ENCODE results near the gene GLG1. TPM values are rescaled to one million over a fixed set of nuclear protein-coding genes. Genes with fewer than 3 reads are reported as not detected.
"Not testable (repeated sequence)": the region's sequence is repeated elsewhere in the genome, so short reads cannot be mapped to it uniquely, and the experiment has no call there.

The GLG1 gene
- total RNA-seq, 1 experiment from 2014 or later = 81.7 TPM

DNA sequence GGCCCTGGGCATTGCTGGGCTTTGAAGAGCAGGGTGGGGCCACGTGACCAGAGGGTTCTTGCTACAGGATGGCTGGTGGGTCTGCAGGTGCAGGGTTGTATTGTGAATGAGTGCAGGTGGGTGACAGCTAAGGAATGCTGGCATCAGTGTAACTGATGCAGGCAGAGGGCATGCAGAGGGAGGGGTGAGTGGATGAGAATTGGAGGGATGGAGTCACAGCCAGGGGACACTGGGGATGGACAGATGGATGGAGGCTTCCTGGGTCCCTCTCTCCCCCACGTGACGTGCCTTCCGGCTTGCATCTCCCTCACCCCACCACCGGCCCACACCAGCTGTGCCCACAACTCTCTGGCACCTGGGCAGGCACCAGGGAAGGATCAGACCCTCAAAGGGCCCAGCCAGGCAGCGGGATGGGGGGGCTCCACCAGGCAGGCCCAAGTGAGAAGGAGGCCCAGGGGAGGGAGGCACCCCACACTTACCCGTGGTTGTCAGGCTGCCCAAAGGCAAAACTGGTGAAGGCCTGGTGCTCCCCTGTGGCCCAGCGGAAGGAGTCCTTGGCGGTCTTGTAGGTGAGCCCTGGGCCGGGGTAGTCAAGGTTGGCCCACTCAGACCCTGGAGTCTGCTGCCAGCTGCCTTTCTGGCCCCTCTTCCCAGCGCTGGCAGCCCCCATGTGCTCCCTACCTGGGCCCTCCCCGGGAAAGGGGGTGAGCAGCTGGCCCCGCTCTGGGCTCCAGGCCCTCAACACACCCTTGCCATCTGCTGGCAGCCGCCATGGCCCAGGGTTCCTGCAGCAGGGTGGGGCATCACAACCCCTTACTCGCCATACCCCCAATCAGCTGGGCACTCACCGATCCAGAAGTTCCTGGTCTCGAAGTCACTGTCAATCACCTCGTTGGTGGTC is 196.6 kb downstream of the GLG1 start:
- DNase-seq (ENCODE audit: low read depth) = not testable (repeated sequence)

DNA sequence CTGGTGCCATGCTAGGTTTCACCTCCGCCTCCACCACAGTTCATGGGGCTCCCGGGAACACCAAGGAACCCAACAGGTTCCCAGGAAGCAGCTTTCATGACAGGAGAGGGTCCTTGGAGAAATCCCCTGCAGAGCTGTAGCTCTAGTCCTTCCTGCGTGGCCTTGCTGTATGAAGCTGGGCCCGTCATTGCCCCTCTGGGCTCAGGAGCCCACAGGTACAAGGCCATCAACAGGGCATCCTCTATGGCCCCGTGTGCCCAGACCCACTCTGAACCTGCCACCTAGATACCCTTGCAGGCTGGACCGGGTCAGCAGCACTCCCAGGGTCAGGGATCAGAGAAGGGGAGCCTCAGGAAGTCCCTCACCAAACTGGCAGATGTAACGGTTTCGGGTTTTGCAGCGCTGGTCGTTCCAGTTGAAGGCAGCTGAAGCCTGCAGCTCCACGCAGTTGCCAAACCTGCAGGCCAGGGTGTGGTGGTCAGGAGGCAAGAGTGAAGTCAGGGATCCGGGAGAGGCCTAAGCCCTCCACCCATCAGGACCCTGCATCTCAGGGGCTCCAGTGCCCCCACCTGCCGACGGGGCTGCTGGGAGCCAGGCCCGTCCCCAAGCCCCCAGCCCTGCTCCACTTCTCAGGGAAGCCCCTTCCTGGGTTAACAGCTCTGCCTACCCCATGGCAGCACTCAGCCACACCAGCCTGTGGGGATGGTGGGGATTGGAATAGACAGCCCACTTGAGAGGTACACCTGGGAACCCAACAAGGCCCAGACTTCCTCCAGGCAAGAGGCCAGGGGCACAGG is 197.5 kb downstream of the GLG1 start:
- DNase-seq (ENCODE audit: low read depth) = not testable (repeated sequence)

DNA sequence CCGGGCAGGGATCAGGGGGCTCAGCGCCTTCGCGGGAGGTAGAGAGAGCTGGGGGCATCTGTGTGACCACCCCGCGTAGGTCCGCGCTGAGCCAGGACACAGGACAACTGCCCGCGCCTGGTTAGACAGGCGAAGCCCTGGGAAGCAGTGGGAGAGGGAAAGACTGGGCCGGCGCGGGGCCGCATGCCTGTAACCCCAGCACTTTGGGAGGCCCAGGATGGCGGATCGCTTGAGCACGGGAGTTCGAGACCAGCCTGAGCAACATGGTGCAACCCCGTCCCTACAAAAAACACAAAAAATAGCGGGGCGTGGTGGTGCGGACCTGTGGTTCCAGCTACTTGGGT is 199.6 kb downstream of the GLG1 start:
- DNase-seq (ENCODE audit: low read depth) = not testable (repeated sequence)

DNA sequence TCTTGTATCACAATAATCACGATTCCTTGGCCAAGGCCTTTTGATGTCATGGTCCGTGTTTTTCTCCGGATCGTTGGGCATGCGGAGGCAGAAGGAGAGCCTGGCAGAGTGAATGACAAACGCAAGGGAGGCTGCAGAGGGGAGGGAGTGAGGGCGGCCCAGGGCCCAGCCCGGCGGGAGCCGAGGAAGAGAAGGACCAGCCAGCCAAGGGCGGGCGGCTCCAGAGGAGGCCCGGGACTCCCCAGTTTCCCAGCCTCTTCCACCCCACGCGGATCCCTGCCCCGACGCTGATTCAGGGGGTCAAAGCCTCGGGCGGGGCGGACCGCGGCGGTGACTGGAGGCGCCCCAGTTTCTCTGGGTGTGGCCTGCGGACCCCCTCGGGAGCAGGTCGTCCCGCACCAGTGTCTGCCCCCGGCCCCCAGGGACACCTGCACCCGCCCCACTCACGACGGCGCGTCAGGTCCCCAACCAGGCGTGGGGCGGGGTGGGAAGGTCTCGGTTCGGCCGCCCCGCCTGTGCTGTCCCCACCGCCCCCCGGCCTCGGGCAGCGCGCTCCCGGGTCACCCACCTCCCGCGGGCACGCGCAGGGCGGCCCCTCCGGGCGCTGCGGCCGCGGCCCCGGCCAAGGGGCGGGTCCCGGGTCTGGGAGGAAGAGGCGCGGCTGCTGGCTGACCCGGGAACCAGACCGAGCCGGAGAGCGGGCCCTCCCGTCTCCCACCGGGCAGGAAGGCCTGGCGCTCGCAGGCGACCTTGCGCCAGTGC is 200.1 kb downstream of the GLG1 start:
- DNase-seq (ENCODE audit: low read depth) = not testable (repeated sequence)

DNA sequence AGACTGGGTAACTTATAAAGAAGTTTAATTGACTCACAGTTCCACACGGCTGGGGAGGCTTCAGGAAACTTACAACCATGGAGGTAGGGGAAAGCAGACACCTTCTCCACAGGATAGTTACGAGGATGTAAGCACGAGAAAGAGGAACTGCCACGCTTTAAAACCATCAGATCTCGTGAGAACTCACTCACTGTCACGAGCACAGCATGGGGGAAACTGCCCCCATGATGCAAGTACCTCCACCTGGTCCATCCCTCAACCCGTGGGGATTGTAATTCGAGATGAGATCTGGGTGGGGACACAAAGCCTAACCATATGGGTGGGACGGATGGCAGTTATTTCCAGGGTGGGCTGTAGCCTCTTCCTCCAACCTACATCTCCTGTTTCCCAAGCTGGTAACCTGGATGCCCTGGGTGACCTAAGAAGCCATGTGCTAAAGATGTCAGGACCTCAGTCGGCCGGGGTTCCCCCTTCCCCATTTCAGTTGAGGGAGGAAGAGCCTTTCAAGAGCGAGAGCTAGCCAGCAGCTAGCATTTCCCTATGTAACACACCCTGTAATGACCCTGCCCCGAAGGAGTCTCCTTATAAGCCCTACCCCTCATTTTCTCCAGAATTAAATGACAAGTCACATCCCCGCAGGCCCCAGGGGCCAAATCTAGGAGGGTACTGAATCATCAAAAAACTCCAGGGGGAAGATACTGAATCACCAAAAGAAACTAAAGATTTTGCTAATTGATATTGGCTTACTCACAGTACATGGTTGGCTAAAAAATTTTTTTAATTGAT is 202.6 kb downstream of the GLG1 start:
- DNase-seq (ENCODE audit: low read depth) = not testable (repeated sequence)

DNA sequence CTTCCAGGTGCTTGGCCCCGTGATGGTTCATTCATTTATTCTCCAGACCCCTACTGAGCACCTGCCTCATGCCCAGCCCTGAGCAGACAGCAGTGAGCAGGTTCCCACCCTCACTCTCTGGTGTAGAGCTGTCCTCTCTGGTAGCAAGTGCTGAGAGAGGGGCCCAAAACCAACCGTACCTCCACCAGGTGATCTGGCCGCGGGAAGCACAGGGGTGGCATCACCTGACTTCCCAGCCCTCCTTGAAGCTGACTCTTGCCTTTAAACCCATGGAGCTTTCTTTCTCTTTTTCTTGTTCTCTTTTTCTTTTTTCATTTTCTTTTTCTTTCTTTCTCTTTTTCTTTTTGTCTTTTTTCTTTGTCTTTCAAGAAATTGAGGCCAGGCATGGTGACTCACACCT is 206.7 kb downstream of the GLG1 start:
- not testable (repeated sequence) for DNase-seq (ENCODE audit: low read depth)

DNA sequence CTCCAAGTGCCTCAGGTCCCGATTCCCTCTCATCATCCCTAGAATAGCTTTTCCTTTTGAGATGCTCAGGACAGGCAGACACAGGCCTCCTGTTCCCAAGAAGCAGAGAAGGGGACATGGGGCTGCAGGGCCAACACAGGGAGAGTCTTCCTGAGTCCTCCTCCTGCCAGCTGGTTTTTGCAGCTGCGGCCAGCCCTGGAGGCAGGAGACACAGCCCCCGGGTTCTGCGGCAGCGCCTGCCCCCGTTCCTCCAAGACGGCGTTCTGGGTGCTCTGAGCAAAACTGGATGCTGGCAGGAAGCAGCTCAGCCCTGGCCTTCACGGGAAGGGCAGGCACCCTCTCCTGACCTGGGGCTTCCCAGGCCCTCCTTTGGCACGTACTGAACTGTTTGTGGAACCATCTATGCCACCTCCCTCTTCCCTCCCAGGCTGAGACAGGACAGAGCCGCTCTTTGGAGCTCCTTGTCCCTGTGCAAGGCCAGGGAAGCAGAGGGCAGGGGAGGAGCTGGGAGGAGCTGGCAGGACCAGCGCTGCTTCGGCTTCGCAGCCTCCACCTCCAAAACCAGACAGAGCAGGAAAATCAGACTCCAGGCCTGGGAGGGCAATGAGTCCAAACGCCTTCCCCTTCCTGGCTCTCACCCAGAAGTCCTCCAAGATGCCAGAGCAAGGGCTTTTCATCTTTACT is 208.6 kb downstream of the GLG1 start:
- DNase-seq (ENCODE audit: low read depth) = not testable (repeated sequence)

Other genes with a start within 250 kb of the GLG1 start
- gene NPIPB15, start 230.8 kb downstream of the GLG1 start, total RNA-seq (2014; rRNA removed) = 0.77 and 1.0 TPM in 2 replicates
- gene CLEC18B, start 185.6 kb downstream of the GLG1 start, total RNA-seq (2014; rRNA removed) = 0.38 TPM in 1 of 2 replicates, not detected in the other
- gene RFWD3, start 59.8 kb upstream of the GLG1 start, total RNA-seq (2014; rRNA removed) = 49.8 and 54.4 TPM in 2 replicates
- gene MLKL, start 93.7 kb upstream of the GLG1 start, total RNA-seq (2014; rRNA removed) = 9.4 and 10.4 TPM in 2 replicates
- gene FA2H, start 167.7 kb upstream of the GLG1 start, total RNA-seq (2014; rRNA removed) = 0.06 TPM in 1 of 2 replicates, not detected in the other

Data from LHCN-M2 (cell line).